Measurements from ENCODE around the gene USP22. TPM values are rescaled to one million over a fixed set of nuclear protein-coding genes. Genes with fewer than 3 reads are reported as not detected.
"Not testable (repeated sequence)": the region's sequence is repeated elsewhere in the genome, so short reads cannot be mapped to it uniquely, and the experiment has no call there.

Gene USP22
- total and polyA plus RNA-seq, 4 donors = 21.5 to 168 (median 86.2) TPM

- Histone ChIP-seq H3K36me3 (ENCODE audit: control insufficient read depth in 1 of 2, insufficient read depth in 2 of 2, low read length in 1 of 2) (no peaks in the 10 kb centered on the region), H3K4me1 (ENCODE audit: control insufficient read depth in 1 of 2, insufficient read depth in 2 of 2, low read length in 2 of 2) (no peaks in the 10 kb centered on the region), H3K9me3 (ENCODE audit: control insufficient read depth, low read length) (no peaks in the 10 kb centered on the region), H3K4me3 (ENCODE audit: low read length in 2 of 2) (no peak overlapping the region), H3K27me3 (ENCODE audit: control insufficient read depth in 1 of 2, insufficient read depth in 2 of 2, low read length in 1 of 2) (no peaks in the 10 kb centered on the region), H3K27ac (ENCODE audit: low read depth in 1 of 2, low read length in 2 of 2) (no peak overlapping the region)
- intact Hi-C loops (cut with DNase I) = no loop called here
- WGBS, 2 donors = 76 to 77% methylated on average over 5 of the region's 5 CpGs
- no peak for DNase-seq
- no peak for ATAC-seq (ENCODE audit: low FRiP score)
Observed at GRCh38 chr17:21058098-21058893, 15.5 kb upstream of the USP22 start.

DNA sequence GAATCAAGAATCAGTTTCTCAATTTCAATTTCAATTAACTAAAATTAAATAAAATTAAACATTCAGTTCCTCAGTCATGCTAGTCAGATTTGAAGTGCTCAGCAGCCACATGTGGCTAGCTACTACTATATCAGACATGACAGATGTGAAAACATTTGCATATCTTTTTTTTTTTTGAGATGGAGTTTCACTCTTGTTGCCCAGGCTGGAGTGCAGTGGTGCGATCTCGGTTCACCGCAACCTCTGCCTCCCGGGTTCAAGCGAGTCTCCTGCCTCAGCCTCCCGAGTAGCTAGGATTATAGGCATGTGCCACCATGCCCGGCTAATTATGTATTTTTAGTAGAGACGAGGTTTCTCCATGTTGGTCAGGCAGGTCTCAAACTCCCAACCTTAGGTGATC lies 10.2 kb upstream of the USP22 start:
- intact Hi-C loops (cut with DNase I); H3K36me3 ChIP-seq (ENCODE audit: control insufficient read depth in 1 of 2, insufficient read depth in 2 of 2, low read length in 1 of 2); H3K9me3 ChIP-seq (ENCODE audit: control insufficient read depth, low read length); ATAC-seq (ENCODE audit: low FRiP score); DNase-seq; H3K4me3 ChIP-seq (ENCODE audit: low read length in 2 of 2); H3K27ac ChIP-seq (ENCODE audit: low read depth in 1 of 2, low read length in 2 of 2); H3K27me3 ChIP-seq (ENCODE audit: control insufficient read depth in 1 of 2, insufficient read depth in 2 of 2, low read length in 1 of 2); H3K4me1 ChIP-seq (ENCODE audit: control insufficient read depth in 1 of 2, insufficient read depth in 2 of 2, low read length in 2 of 2): not testable (repeated sequence)
- WGBS, 2 donors = 91 to 93% methylated on average over 8 of the region's 8 CpGs

GRCh38 chr17:21049457-21049856 lies 6.6 kb upstream of the USP22 start:
- ATAC-seq (ENCODE audit: low FRiP score) (no peak), DNase-seq (no peak)
- no peaks in the 10 kb centered on the region for H3K36me3 ChIP-seq (ENCODE audit: control insufficient read depth in 1 of 2, insufficient read depth in 2 of 2, low read length in 1 of 2)
- no peak overlapping the region for H3K4me3 ChIP-seq (ENCODE audit: low read length in 2 of 2)
- WGBS, 2 donors = 97 to 100% methylated on average over 1 of the region's 1 CpG
- no peaks in the 10 kb centered on the region for H3K27me3 ChIP-seq (ENCODE audit: control insufficient read depth in 1 of 2, insufficient read depth in 2 of 2, low read length in 1 of 2)
- intact Hi-C loops (cut with DNase I) = loop anchor here in 1 of 2 donors (10.0 kb wide), 1 partner anchor 205 kb away; the partner anchor contains the start of gene NATD1
- H3K4me1 ChIP-seq (ENCODE audit: control insufficient read depth in 1 of 2, insufficient read depth in 2 of 2, low read length in 2 of 2) = no peaks in the 10 kb centered on the region
- H3K9me3 ChIP-seq (ENCODE audit: control insufficient read depth, low read length) = no peaks in the 10 kb centered on the region
- H3K27ac ChIP-seq (ENCODE audit: low read depth in 1 of 2, low read length in 2 of 2) = no peak overlapping the region

DNA sequence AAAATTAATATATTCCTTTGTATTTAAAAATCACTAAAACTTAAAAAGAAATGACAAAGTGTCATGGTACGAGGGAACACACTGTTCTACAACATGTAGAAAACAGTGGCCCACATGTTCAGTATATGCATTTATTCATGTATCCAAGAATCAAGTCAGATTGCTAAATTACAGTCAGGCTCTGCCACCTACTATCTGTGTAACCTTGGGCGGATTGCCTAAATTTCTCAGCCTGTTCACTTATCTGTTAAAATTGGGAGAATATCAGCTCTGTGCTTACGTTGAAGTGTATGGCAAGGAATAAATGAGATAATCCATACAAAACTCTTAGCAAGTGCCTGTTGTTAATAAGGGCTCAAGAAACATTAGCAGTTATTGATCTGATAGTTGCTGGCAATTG lies 3.4 kb upstream of the USP22 start:
- 92 to 96% methylated on average over 3 of the region's 3 CpGs for WGBS, 2 donors
- intact Hi-C loops (cut with DNase I) = loop anchor here in 1 of 2 donors (10.0 kb wide), 1 partner anchor 209 kb away; the partner anchor contains the start of gene NATD1
- no peaks in the 10 kb centered on the region for H3K9me3 ChIP-seq (ENCODE audit: control insufficient read depth, low read length)
- no peaks in the 10 kb centered on the region for H3K36me3 ChIP-seq (ENCODE audit: control insufficient read depth in 1 of 2, insufficient read depth in 2 of 2, low read length in 1 of 2)
- no peak for DNase-seq
- H3K27ac ChIP-seq (ENCODE audit: low read depth in 1 of 2, low read length in 2 of 2) = no peak overlapping the region
- H3K27me3 ChIP-seq (ENCODE audit: control insufficient read depth in 1 of 2, insufficient read depth in 2 of 2, low read length in 1 of 2) = no peaks in the 10 kb centered on the region
- H3K4me1 ChIP-seq (ENCODE audit: control insufficient read depth in 1 of 2, insufficient read depth in 2 of 2, low read length in 2 of 2) = no peaks in the 10 kb centered on the region
- H3K4me3 ChIP-seq (ENCODE audit: low read length in 2 of 2) = no peak overlapping the region
- no peak for ATAC-seq (ENCODE audit: low FRiP score)

DNA sequence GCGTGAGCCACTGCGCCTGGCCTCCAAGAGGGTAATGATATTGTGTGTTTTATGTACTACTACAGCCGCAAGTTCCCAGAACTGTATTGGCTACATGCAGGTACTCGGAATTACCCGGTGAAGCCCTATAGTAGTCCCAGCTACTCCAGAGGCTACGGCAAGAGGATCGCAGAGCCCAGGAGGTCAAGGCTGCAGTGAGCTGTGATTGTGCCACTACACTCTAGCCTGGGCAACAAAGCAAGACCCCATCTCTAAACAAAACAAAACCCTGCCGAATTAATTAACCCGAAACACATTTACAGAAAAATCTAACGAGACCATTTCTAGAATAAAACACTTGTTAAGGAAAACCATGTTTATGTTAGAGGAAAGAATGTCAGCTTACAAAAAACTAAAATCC lies 2.2 kb upstream of the USP22 start:
- H3K27ac ChIP-seq (ENCODE audit: low read depth in 1 of 2, low read length in 2 of 2) = no peak overlapping the region
- WGBS, 2 donors = 95 to 96% methylated on average over 10 of the region's 10 CpGs
- H3K36me3 ChIP-seq (ENCODE audit: control insufficient read depth in 1 of 2, insufficient read depth in 2 of 2, low read length in 1 of 2) = no peaks in the 10 kb centered on the region
- peaks cover 0 to 2% of the 10 kb centered on the region in 2 donors for H3K4me1 ChIP-seq (ENCODE audit: control insufficient read depth in 1 of 2, insufficient read depth in 2 of 2, low read length in 2 of 2)
- no peaks in the 10 kb centered on the region for H3K9me3 ChIP-seq (ENCODE audit: control insufficient read depth, low read length)
- H3K27me3 ChIP-seq (ENCODE audit: control insufficient read depth in 1 of 2, insufficient read depth in 2 of 2, low read length in 1 of 2) = no peaks in the 10 kb centered on the region
- H3K4me3 ChIP-seq (ENCODE audit: low read length in 2 of 2) = no peak overlapping the region
- ATAC-seq (ENCODE audit: low FRiP score) (no peak), DNase-seq (no peak)
- intact Hi-C loops (cut with DNase I) = loop anchor here in 1 of 2 donors (10.0 kb wide), 1 partner anchor 210 kb away; the partner anchor contains the start of gene NATD1

DNA sequence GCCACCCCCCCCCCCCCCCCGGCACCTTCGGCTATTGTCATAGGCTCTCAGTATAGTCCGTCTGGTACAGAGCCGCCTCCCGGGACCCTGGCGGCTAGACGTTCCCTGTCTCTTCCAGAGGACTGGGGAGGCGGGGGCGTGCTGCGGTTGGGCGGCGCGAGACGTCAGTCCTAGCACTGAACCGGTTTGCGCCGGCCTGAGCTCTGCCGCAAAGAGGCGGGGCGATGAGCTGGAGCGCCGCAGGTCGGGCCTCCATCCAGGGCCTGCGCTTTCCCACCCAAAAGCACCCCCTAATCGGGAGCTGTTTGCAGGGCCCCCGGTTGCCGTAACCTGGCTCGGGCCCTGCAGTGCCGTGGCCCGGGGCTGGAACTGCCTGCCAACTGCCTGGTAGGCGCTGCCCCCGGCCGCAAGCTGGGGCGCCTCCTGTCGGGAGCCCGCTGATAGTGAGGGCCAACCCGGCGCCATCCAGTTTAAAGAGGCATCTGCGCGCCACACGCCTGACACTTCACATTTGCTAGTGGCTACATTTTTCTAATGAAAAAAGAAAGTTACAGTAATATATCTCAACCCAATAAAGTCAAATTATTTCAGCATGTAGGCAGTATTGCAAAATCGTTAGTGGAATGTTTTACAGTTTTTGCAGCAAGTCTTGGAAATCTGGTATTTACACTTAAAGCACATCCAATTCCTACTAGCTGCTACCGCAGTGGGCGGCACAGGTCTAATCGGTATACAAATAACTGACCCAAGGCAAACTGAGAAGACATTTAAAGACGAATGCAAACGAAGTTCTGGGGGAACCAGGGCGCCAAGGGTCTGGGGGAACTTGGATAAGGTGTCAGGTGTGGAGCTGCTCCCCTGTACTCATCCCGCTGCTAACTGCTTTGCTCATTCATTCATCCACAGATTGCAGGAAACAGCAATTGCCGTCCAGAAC lies 753 bp upstream of the USP22 start:
- intact Hi-C loops (cut with DNase I) = loop anchor here in 1 of 2 donors (2.0 to 10.0 kb wide), 2 partner anchors 211 to 243 kb away; partner anchors contain the start of gene NATD1
- no peaks in the 10 kb centered on the region for H3K9me3 ChIP-seq (ENCODE audit: control insufficient read depth, low read length)
- H3K4me1 ChIP-seq (ENCODE audit: control insufficient read depth in 1 of 2, insufficient read depth in 2 of 2, low read length in 2 of 2) = peaks cover 0 to 2% of the 10 kb centered on the region in 2 donors
- ATAC-seq (ENCODE audit: low FRiP score) (peak; percentile 97), DNase-seq (peak; percentile 99 to 100)
- WGBS, 2 donors = 1 to 4% methylated on average over 36 to 49 of the region's 50 CpGs
- no peaks in the 10 kb centered on the region for H3K36me3 ChIP-seq (ENCODE audit: control insufficient read depth in 1 of 2, insufficient read depth in 2 of 2, low read length in 1 of 2)
- no peaks in the 10 kb centered on the region for H3K27me3 ChIP-seq (ENCODE audit: control insufficient read depth in 1 of 2, insufficient read depth in 2 of 2, low read length in 1 of 2)
- peak overlapping the region in 1 of 2 donors; percentile 84 for H3K27ac ChIP-seq (ENCODE audit: low read depth in 1 of 2, low read length in 2 of 2)
- peak overlapping the region; percentile 23 to 83 for H3K4me3 ChIP-seq (ENCODE audit: low read length in 2 of 2)

- 1 to 2% methylated on average over 34 to 47 of the region's 47 CpGs for WGBS, 2 donors
- peak overlapping the region; percentile 90 to 100 for H3K4me3 ChIP-seq (ENCODE audit: low read length in 2 of 2)
- ATAC-seq (ENCODE audit: low FRiP score) (peak; percentile 80), DNase-seq (peak; percentile 92 to 93)
- H3K27ac ChIP-seq (ENCODE audit: low read depth in 1 of 2, low read length in 2 of 2) = peak overlapping the region in 1 of 2 donors; percentile 88
- H3K36me3 ChIP-seq (ENCODE audit: control insufficient read depth in 1 of 2, insufficient read depth in 2 of 2, low read length in 1 of 2) = no peaks in the 10 kb centered on the region
- intact Hi-C loops (cut with DNase I) = loop anchor here in 1 of 2 donors (2.0 to 10.0 kb wide), 2 partner anchors 213 to 245 kb away; partner anchors contain the start of gene NATD1
- H3K9me3 ChIP-seq (ENCODE audit: control insufficient read depth, low read length) = no peaks in the 10 kb centered on the region
- no peaks in the 10 kb centered on the region for H3K27me3 ChIP-seq (ENCODE audit: control insufficient read depth in 1 of 2, insufficient read depth in 2 of 2, low read length in 1 of 2)
- peaks cover 0 to 5% of the 10 kb centered on the region in 2 donors for H3K4me1 ChIP-seq (ENCODE audit: control insufficient read depth in 1 of 2, insufficient read depth in 2 of 2, low read length in 2 of 2)
Observed at GRCh38 chr17:21041741-21042457, 912 bp downstream of the USP22 start.
